HG03442 (cell line): ENCODE data around the gene ATN1.

ENCODE experiments used
- ATAC-seq: cut with Tn5 transposase; IDR thresholded peaks from one replicate; pipeline ENCODE4 v1.9.1; 2021; ENCODE audit warnings: mild to moderate bottlenecking, moderate library complexity; ENCODE audit not compliant: unreplicated experiment

The ATN1 gene

GRCh38 chr12:6923003-6923732 is 4.6 kb upstream of the ATN1 start:
- no peak for ATAC-seq

GRCh38 chr12:6923851-6924250 is 3.9 kb upstream of the ATN1 start:
- no peak for ATAC-seq

DNA sequence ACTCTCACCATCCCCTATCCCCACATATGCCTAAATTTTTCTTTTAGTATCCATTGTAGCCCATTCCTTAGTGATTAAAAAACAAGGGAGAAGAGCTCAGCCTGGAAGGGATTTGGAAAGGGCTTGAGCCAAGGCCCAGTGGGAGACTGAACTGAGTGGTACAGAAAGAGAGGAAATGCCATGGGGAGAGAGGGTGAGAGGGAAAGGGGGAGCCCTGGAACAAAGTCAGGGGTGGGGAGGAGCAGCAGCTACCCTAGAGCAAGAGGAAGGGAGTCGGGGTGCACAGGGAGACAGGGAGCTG is 2.6 kb upstream of the ATN1 start:
- no peak for ATAC-seq

- ATAC-seq, result no peak
These were observed 2.0 kb upstream of the ATN1 start for GRCh38 chr12:6925540-6926279.

- ATAC-seq, result no peak
These were observed 403 bp downstream of the ATN1 start for GRCh38 chr12:6928022-6928702.

GRCh38 chr12:6928703-6929407 is 1.1 kb downstream of the ATN1 start:
- no peak for ATAC-seq

GRCh38 chr12:6929466-6930452 is 2.0 kb downstream of the ATN1 start:
- ATAC-seq, result no peak

GRCh38 chr12:6932766-6933165 is 5.0 kb downstream of the ATN1 start:
- no peak for ATAC-seq

DNA sequence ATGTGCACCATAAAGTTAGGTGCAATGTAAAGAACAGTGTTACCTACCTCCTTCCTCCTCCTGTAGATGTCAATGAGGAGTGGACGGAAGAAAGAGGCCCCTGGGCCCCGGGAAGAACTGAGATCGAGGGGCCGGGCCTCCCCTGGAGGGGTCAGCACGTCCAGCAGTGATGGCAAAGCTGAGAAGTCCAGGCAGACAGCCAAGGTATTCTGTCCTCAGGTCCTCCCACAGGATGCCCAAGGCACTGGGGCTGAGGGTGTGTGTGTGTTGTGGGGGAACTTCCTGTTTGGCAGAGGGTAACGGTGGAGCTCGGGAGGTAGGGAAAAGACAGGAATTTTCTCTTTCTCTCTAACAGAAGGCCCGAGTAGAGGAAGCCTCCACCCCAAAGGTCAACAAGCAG is 6.4 kb downstream of the ATN1 start:
- ATAC-seq, result no peak

GRCh38 chr12:6935371-6936193 is 7.8 kb downstream of the ATN1 start:
- no peak for ATAC-seq

- ATAC-seq, result no peak
These were observed 8.5 kb downstream of the ATN1 start for GRCh38 chr12:6936194-6936635.

DNA sequence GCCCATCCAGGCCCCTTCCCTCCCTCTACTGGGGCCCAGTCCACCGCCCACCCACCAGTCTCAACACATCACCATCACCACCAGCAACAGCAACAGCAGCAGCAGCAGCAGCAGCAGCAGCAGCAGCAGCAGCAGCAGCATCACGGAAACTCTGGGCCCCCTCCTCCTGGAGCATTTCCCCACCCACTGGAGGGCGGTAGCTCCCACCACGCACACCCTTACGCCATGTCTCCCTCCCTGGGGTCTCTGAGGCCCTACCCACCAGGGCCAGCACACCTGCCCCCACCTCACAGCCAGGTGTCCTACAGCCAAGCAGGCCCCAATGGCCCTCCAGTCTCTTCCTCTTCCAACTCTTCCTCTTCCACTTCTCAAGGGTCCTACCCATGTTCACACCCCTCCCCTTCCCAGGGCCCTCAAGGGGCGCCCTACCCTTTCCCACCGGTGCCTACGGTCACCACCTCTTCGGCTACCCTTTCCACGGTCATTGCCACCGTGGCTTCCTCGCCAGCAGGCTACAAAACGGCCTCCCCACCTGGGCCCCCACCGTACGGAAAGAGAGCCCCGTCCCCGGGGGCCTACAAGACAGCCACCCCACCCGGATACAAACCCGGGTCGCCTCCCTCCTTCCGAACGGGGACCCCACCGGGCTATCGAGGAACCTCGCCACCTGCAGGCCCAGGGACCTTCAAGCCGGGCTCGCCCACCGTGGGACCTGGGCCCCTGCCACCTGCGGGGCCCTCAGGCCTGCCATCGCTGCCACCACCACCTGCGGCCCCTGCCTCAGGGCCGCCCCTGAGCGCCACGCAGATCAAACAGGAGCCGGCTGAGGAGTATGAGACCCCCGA is 9.1 kb downstream of the ATN1 start:
- peak; percentile 1 for ATAC-seq

- ATAC-seq, result peak; percentile 88
These were observed 10.0 kb downstream of the ATN1 start for GRCh38 chr12:6937481-6938352.

- ATAC-seq, result no peak
These were observed 10.8 kb downstream of the ATN1 start for GRCh38 chr12:6938353-6939190.

DNA sequence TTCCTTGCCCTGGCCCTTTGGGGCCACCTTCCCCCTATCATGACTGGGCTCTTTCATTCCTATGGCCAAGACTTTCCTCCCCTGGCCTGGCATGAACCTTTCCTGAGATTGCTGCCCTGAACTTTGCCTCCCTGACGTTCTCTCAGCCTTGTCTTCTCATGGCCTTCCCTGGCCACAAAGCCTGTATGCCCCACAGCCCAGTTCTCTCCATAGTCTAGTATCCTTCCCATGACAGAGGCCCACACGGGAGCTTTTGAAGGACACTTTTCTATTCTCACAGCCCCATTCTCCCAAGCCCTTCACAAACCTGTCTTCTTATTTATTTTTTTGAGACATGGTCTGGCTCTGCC is 11.4 kb downstream of the ATN1 start:
- no peak for ATAC-seq

DNA sequence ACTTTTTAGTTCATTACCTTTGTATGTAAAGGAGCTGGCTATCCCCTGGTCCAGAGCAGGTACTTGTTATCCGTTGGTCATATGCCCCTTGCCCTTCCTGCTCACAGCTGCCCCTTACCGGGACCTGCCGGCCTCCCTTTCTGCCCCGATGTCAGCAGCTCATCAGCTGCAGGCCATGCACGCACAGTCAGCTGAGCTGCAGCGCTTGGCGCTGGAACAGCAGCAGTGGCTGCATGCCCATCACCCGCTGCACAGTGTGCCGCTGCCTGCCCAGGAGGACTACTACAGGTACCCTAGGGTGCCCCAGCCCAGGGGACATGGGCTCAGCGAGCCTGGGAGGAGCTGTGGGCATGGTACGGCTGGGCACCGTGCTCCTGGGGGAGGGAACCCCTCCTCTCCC is 13.5 kb downstream of the ATN1 start:
- ATAC-seq, result no peak

- ATAC-seq, result no peak
These were observed 14.0 kb downstream of the ATN1 start for GRCh38 chr12:6941782-6942181.
